Activated effector memory CD4-positive, alpha-beta T cell treated with anti-CD3 and anti-CD28 coated beads, Interleukin-2, amount 50 U/mL, for 16 hours (primary cell): ENCODE data around the gene MTOR.
"Not testable (repeated sequence)": the region's sequence is repeated elsewhere in the genome, so short reads cannot be mapped to it uniquely, and the experiment has no call there.

Experiments
- DNase-seq: peaks from one replicate; pipeline ENCODE4 v3.0.0-alpha.2; 2020

The MTOR gene

DNA sequence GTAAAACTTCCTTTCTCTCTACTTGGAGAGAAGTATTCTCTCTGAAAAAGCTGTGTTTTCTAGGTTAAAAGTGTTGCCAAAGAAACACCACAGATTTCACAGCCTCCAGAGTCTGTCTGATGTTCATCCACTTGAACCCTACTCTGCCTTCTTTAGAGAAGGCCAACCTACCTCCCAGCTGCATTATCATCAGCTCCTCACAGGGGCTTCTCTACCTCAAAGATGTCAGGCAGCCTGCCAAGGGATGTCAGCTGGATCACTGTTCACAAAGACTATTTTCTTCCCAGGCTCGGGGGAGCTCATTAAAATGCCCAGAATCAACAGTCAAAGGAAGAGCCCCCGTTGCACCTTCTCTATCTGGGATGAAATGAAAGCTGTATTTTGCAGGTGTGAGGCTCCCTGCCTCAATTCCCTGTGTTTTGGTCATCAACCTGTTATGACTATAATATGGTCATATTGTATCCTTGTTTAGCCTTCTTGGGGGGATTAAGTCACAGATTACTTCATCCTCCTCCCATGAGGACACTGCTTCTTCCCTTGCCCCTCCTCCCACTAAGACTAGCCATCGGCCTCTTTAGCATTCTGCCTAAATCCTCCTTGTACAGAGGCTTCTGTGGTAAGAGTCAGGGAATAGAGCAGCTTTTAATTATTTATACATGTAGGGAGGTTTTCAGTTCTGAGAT lies 47.5 kb downstream of the MTOR start:
- no peak for DNase-seq

DNA sequence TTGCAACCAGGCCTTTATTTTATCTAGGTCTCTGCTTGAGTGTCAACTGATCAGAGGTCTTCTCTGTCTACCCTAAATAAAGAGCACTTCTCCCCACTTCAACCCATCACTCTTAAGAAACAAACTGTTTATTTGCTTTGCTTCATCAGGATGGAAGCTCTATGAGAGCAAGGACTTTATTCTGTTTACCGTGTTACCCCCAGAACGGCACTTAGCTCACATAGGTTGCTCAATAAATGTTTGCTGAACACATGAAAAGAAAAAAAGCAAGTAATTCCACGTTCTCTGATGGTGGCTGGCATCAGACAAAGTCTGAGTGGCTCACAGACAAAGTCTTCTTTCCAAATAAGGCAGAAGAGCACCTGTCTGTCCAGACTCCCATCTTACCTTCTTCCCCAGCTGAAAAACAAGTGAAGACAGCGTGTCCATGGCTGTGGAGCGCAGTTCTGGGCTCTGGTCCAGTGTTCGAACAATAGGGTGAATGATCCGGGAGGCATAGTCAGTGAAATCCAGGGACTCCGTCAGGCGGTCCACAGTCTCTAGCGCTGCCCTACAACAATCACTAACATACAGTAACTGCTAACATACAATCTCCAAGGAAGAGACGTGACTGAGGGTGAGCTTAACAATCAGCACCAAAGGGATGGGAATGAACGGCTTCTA lies 50.3 kb downstream of the MTOR start:
- DNase-seq = no peak

DNA sequence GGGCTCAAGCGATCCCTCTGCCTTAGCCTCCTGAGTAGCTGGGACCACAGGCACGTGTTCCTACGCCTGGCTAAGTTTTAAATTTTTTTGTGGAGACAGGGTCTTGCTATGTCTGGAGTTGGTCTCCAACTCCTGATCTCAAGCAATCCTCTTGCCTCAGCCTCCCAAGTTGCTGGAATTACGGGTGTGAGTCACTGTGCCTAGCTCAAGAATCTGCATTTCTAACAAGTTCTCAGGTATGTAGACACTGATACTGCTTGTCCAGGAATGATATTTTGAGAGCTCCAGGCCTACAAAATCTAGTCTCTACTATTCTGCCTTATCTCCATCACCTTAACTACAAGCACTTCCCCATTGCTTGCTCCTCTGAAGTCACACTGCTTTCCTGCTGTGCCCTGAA lies 50.9 kb downstream of the MTOR start:
- DNase-seq = no peak

DNA sequence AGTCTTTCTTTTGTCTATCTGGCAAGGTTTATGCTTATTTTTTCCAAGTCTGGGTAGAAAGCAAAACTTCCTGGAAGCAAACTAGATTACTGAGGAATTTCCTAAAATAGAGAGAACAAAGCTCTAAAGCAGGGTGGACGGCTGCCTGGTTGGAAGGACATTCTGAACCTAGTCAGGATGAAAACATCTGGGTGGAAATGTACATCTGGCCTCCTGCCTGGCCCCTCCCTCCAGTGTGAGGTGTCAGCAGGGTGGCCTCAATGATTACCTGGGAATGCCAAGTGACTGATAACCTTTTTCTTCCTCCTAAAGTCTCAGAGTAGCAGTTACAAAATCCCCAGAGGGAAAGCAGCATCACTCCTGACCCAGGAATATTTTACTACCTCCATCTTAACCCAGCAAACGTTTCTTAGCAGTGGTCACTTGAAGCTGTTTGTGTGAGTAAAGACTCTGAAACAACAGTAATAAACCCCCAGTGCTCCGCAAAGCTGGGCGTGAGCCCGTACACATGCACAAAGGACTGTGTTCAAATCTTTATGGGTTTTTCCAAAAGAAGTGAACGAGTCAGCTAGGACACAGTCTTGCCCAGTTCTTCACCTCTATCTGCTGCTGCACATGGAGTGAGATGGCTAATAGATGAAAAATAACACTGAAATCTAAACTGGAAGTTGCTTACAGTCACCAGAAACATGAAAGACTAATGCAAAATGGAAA lies 54.3 kb downstream of the MTOR start:
- DNase-seq = no peak

DNA sequence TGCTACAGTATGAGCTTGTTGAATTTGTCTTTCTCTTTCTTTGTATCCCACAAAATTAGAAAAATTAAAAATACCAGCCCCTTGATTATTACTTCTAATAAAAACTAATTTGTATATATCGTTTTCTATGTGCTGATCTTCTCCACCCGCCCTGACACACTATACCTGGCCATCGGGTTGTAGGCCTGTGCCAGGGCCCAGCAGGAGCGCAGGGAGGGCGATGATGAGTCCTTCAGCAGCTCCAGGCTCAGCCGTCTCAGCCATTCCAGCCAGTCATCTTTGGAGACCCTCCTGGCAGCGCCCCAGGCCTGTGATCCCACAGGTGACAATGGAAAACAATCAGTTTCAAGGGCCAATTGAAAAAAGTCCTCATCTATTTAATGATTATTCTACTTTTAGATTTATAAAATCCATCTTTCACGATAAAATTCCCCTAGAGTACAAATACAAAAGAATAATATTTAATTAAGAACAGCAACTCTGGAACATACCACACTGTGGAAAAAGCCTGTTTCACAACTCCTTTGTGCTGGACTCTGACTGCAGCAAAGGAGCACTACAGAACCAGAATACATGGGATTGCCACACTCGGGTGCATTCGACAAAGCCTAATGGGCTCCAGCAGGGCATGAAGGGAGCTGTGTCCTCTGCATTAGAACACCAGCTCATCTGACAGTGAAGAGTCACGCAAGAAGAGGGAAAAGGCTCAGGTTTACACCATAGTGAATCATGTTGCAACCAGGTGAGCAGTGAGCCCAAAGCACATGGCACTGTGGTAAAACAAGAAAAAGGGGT lies 57.8 kb downstream of the MTOR start:
- no peak for DNase-seq

DNA sequence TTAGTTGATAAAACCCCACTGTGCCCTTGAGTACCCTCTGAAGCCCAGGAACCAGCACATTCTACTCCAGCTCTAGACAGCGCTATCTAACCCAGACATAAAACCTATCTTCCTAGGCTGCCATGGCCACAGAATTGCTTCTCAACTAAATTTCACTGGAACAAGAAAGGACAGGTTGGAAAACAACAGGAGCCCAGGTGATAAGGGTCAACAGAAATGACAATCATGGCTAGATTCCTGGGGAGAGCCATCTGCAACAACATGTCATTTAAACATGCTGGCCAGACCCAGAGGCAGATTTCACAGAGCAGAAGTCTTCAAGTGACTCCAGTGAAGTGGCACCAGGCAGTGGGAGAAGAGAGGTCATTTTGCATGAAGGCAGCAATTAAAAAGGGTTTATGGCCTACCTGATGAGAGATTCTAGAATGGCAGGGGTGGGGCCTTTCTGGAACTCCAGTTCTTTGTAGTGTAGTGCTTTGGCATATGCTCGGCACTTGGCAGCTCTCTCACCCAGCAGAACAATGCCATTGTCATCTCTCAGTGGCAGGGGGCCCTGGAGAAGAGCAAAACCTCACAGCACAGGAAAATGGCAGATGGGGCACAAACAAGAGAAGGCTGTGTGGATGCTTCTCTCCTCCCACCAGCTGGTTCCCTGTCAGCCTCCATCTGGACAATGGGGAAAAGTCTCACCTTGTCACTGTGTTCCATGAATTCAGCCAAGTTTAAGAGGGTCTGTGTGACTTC lies 63.3 kb downstream of the MTOR start:
- DNase-seq = no peak

DNA sequence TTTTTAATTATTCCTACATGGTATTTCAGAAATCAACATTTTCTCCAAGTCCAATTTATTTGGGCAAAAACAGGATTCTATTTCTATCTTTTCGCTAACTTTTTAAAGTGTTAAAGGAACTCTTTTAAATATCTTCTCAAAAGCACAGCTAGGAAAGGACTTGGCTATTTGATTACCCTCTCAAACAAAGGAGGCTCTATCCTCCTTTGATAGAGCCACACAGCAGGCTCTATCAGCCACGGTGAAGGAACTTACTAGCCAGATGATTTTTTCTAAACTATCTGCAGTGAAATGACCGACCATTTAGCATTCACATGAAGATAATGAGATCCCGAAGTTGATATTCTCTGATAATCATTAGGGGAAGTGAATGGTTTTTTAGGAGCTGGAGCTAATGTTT lies 64.1 kb downstream of the MTOR start:
- DNase-seq = no peak

DNA sequence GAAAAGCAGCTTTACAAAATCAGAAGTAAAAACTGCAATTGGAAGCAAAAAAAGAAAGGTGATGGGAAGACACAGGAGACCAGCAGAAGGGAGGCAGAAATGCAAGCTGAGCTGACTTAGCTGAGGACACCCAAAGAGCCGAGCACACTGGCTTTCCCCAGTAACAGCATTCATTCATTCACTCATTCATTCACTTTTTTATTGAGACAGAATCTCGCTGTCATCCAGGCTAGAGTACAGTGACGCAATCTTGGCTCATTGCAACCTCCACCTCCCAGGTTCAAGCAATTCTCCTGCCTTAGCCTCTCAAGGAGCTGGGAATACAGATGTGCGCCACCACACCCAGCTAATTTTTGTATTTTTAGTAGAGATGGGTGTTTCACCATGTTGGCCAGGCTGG lies 65.0 kb downstream of the MTOR start:
- no peak for DNase-seq

DNA sequence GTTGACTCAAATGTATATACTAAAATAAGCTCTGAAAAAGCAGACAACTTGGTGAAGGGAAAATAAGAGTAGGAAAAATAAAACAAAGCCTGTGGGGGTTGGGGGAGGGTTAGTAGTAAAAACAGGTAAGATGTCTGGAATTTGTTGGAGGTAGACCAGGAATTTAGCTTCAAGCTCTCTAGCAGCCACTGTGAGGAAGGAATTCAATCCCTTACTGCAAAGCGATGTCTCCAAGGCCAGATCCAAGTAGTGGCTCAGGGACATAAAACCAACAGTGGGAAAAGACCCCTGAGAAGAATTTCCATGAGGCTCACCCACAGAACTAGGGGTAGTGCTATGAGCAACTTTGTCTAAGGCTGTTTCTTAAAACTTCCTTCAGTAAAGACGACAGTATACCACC lies 65.4 kb downstream of the MTOR start:
- no peak for DNase-seq

DNA sequence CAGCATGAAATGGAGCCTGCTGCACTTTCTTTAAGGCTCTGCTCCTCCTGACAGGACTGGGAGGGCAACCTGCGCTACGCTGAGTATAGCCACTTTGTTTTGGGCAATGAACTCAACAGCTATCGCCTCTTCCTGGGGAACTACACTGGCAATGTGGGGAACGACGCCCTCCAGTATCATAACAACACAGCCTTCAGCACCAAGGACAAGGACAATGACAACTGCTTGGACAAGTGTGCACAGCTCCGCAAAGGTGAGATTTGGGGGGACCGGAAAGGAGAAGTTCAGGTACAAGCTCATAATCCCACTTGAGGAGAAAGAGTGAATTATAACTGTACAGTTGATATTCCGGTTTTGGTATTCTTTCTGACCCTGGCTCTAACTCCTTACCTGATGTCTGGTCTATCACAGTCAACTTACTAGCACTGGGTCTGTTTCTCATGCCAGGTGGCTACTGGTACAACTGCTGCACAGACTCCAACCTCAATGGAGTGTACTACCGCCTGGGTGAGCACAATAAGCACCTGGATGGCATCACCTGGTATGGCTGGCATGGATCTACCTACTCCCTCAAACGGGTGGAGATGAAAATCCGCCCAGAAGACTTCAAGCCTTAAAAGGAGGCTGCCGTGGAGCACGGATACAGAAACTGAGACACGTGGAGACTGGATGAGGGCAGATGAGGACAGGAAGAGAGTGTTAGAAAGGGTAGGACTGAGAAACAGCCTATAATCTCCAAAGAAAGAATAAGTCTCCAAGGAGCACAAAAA lies 67.8 kb downstream of the MTOR start:
- DNase-seq = no peak

DNA sequence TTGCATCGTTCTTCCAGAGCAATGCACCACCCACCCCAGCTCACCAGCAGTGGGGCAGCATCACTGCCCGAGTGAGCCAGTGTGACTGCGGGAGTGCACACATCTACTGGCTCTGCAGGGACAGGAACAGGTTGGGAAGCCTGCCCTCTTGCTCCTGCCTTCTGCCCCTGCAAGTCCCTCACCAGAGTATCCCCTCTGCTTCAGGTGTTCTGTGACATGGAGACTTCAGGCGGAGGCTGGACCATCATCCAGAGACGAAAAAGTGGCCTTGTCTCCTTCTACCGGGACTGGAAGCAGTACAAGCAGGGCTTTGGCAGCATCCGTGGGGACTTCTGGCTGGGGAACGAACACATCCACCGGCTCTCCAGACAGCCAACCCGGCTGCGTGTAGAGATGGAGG lies 69.0 kb downstream of the MTOR start:
- no peak for DNase-seq

DNA sequence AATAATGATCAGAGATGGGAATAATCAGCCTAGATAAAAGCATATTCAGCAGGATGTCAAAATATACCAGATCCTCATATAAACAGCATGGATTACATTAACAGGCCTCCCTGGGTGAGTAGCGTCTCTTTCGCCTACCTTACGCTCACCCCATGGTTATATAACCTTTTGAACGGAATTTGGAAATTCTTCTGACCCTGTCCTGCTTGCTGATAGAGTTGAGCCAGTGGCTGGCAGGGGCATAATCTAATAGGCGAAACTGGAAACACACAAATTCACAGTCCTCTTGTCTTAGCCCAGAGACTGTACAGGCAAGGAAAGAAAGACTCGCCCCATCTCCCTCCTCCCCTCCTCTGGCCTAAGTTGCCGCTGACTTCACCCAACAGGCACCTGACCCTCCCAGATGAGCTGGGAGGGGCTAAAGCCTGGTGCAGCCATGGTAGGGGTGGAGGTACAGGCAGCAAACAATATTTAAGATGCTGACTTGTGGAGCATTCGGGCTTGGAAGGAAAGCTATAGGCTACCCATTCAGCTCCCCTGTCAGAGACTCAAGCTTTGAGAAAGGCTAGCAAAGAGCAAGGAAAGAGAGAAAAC lies 73.4 kb downstream of the MTOR start, which contains the start of gene ANGPTL7:
Gene ANGPTL7, plus strand, starts transcription at position 498 of the 594 bp plus-strand sequence. CDS start 225 bp downstream, outside the sequence.
- no peak for DNase-seq

DNA sequence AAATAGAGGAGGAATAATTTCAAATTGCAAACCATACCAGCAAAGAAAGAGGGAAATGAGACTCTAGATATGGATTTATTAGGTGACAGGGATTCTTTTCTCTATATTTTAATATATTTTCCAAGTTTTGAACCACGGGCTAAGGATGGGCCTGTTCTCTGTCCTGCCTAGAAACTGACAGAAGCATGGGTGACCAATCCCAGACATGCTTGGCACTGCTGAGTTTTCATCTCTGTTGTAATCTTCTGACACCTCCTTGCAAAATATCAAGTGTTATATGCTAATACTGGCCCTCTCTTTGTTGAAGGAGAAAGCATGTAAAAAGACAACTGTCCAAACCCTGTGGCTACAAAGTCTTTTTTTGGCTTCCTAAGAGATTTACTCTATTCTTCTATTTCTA lies 74.0 kb downstream of the MTOR start:
- DNase-seq = no peak

DNA sequence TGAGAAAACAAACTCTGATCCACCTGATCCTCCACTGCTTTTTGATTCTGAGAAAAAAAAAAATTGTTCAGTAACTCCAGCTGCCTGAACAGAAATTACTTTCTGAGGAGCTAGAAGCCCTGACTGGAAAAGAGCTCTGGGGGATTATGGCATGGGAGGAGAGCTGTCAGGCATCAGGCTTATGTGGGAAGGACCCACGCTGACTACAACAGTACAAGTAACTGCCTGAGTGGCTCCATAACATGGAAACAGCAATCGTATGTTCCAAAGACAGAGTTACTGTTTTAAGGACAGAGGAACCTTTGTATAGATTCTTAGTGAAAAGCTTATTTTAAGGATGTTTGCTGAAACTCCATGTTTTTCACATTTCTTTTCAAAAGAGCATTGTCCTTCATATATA lies 74.4 kb downstream of the MTOR start:
- no peak for DNase-seq

DNA sequence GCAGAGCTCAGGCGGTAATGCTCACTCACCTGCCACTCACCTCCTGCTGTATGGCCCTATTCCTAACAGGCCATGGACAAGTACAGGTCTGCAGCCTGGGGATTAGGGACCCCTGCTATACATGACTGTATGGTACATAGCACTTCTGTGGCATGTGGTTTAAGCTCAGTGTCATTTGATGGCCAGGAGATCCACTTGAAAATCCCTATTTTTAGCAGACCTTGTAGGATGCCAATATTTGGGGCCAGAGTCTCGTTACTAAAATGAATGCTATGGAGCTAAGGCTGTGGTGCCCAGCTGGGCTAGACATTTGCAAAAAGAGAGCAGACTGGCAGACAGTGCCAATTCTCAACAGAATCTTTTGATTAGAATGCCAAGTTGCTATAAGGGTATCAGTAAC lies 74.9 kb downstream of the MTOR start:
- no peak for DNase-seq

DNA sequence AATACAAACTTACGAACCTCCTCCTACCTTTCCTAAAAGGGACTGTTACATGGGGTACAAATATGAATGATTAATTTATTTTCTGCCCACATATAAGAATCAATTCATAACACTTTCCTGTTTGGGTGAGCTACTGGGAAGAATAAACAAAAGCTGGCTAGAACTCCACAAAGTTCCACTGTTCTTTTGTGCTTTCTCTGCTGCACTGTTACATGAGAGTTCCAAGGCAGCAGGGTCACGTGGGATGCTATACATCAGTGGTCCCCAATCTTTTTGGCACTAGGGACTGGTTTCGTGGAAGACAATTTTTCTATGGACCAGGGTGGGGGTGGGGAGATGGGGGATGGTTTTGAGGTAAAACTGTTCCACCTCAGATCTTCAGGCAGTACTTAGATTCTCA lies 75.4 kb downstream of the MTOR start:
- DNase-seq = no peak

DNA sequence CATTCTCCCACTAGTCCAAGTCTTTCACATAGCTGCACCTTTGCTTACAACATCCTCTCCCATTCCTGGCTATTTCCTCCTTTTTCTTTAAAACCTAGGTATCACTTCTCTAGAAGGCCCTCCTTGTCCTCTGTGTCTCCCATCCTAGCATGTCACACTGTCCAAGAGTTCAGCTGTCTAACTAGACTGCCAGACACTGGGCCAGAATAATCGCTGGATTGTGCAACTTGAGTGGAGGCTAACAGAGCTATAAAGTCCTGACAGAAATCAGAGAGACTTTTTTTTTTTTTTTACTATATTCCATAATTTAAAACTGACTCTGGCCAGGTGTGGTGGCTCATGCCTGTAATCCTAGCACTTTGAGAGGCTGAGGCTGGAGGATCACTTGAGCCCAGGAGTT lies 77.4 kb downstream of the MTOR start:
- no peak for DNase-seq

DNA sequence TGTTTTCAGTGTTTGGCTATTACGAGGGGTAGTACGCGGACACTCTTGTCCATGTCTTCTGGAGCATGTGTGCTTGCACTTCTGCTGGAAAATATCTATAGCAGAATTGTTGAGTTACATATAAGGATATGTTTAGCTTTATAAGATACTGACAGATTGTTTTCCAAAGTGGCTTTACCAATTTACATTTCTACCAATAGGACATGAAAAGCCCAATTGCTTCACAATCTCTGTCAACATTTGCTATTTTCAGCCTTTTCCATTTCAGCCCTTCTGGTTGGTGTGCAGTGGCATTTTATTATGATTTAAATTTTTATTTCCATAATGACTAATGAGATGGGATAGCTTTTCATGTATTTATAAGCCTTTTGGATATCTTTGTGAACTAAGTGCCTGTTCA lies 79.5 kb downstream of the MTOR start:
- no peak for DNase-seq

DNA sequence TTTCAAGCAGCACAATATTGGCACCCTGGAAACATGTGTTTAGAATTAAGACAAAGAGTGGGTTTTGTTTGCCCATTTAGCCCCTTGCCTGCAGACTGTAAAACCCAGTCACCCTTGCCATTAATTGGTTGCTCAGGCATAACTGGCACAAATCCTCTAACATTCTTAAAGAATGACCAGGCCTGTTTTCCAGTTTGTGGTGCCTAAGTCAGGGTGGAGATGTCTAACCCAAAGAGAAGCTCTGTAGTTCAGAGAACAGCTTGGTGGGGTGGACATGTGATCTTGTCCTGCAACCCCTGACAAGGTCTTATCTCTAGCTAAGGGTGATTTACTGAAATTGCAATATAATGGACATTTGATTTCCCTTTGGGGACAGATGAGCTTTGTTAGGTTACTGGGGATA lies 82.0 kb downstream of the MTOR start:
- no peak for DNase-seq

DNA sequence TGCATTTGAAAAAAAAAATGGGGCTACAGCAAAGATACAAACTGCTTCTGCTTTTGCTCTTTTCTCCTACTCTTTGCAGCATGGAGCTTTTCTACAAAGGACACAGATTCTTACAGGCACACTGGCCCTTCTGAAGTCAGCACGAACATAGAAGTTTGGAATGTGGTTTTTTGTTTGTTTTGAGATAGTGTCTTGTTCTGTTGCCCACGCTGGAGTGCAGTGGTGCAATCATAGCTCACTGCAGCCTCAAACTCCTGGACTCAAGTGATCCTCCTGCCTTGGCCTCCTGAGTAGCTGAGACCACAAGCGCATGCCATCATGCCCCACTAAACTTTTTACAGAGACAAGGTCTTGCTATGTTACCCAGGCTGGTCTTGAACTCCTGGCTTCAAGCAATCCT lies 82.6 kb downstream of the MTOR start:
- DNase-seq = not testable (repeated sequence)

DNA sequence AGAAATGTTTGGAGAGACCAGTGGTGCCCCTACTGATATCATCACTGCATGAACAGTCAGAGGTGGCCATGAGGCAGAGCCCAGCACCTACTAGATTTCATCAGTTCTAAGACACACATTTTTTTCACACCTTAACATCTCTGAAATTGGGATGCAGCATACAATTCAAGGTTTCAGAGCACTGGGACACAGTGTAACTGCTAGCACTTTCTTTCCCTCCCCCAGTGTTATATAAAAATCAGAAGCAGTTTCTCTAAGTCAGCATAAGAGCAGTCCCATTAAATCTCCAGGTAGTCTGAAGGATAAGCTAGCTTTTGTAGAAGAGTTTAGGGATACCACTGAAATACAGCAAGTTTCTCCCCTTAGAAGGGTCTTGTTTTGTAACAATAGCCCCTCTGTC lies 83.2 kb downstream of the MTOR start:
- DNase-seq = no peak
